DND-41 (cell line): ENCODE results near the gene NRG2.

Experiments
- ATAC-seq: fragments of 200-7000 bp; cut with Tn5 transposase; 3 replicates; pipeline ENCODE4 v1.9.1; 2021; ENCODE audit warnings: low read depth; ENCODE audit not compliant: insufficient read depth
- DNase-seq: peaks from one replicate; pipeline ENCODE4 v3.0.0-alpha.2; 2020
- H2AFZ ChIP-seq: 2 replicates; pipeline ENCODE4 v1.6.0; 2012; ENCODE audit warnings: low read depth, low read length
- H3K27ac ChIP-seq: 2 replicates; pipeline ENCODE4 v1.5.1; 2012; ENCODE audit warnings: low read length, inconsistent platforms
- H3K27me3 ChIP-seq: fragments of 200-600 bp; sonication (generic); 2 replicates; pipeline ENCODE4 v1.6.0; 2012; ENCODE audit warnings: low read length, mild to moderate bottlenecking, inconsistent platforms; ENCODE audit not compliant: insufficient read depth, poor library complexity
- H3K36me3 ChIP-seq: 2 replicates; pipeline ENCODE4 v1.5.1; 2012; ENCODE audit warnings: low read length, inconsistent platforms; ENCODE audit not compliant: insufficient read depth
- H3K4me1 ChIP-seq: 2 replicates; pipeline ENCODE4 v1.5.1; 2012; ENCODE audit warnings: mild to moderate bottlenecking, low read length; ENCODE audit not compliant: insufficient read depth
- H3K4me2 ChIP-seq: 2 replicates; pipeline ENCODE4 v1.6.0; 2012; ENCODE audit warnings: mild to moderate bottlenecking, moderate library complexity, low read length, inconsistent platforms; ENCODE audit not compliant: insufficient read depth
- H3K4me3 ChIP-seq, 2 experiments: fragments of 200-600 bp in 1 of 2; shearing (Covaris generic) in 1 of 2; 2 replicates each; pipeline ENCODE4 v1.5.1; 2012 to 2016; ENCODE audit warnings: inconsistent platforms in 2 of 2, low read length in 2 of 2, mild to moderate bottlenecking in 2 of 2, low read depth in 1 of 2, moderate library complexity in 1 of 2
- H3K79me2 ChIP-seq: 2 replicates; pipeline ENCODE4 v1.6.0; 2012; ENCODE audit warnings: low read length, inconsistent platforms; ENCODE audit not compliant: insufficient read depth
- H3K9ac ChIP-seq: 2 replicates; pipeline ENCODE4 v1.6.0; 2012; ENCODE audit warnings: low read depth, mild to moderate bottlenecking, inconsistent platforms, low read length, moderate library complexity
- H3K9me3 ChIP-seq: 2 replicates; pipeline ENCODE4 v1.5.1; 2012; ENCODE audit warnings: low read length, moderate library complexity, mild to moderate bottlenecking, inconsistent platforms; ENCODE audit not compliant: insufficient read depth, severe bottlenecking
- H4K20me1 ChIP-seq: 2 replicates; pipeline ENCODE4 v1.6.0; 2012; ENCODE audit warnings: low read length; ENCODE audit not compliant: insufficient read depth
- CTCF ChIP-seq: IDR thresholded peaks from 2 replicates; pipeline ENCODE4 v1.5.1; 2012; ENCODE audit warnings: borderline replicate concordance, low read length, moderate library complexity, mild to moderate bottlenecking; ENCODE audit not compliant: poor library complexity, severe bottlenecking; ENCODE audit errors: extremely low read depth
- EZH2 ChIP-seq: IDR thresholded peaks from 3 replicates; pipeline ENCODE4 v1.6.1; 2012; ENCODE audit warnings: borderline replicate concordance, low read depth, mild to moderate bottlenecking, moderate library complexity, low read length, inconsistent platforms; ENCODE audit not compliant: severe bottlenecking

NRG2 gene

GRCh38 chr5:139859013-139859412, 184.1 kb downstream of the NRG2 start:
- Histone ChIP-seq H3K9me3 (no peaks in the 10 kb centered on the region), H3K27me3 (peaks cover 30% of the 10 kb centered on the region), H3K4me3 (no peak overlapping the region), H3K36me3 (no peaks in the 10 kb centered on the region), H2AFZ (no peak overlapping the region), H4K20me1 (no peaks in the 10 kb centered on the region), H3K4me2 (no peak overlapping the region), H3K9ac (no peak overlapping the region), H3K27ac (no peak overlapping the region), H3K79me2 (no peaks in the 10 kb centered on the region), H3K4me1 (no peaks in the 10 kb centered on the region)
- no peak for ATAC-seq
- no peak for TF ChIP-seq EZH2
- TF ChIP-seq CTCF: no peak
- DNase-seq: no peak

- H3K36me3 ChIP-seq: no peaks in the 10 kb centered on the region
- no peak overlapping the region for H3K4me2 ChIP-seq
- no peak for DNase-seq
- TF ChIP-seq CTCF: no peak
- peaks cover 30% of the 10 kb centered on the region for H3K27me3 ChIP-seq
- no peak; the same call in 2 of the 3 replicates for ATAC-seq
- H3K4me3 ChIP-seq: no peak overlapping the region
- H2AFZ ChIP-seq: no peak overlapping the region
- H3K9me3 ChIP-seq: no peaks in the 10 kb centered on the region
- no peak overlapping the region for H3K9ac ChIP-seq
- H3K79me2 ChIP-seq: no peaks in the 10 kb centered on the region
- H3K4me1 ChIP-seq: no peaks in the 10 kb centered on the region
- no peak overlapping the region for H3K27ac ChIP-seq
- no peaks in the 10 kb centered on the region for H4K20me1 ChIP-seq
Observed at GRCh38 chr5:139856714-139857113, 186.4 kb downstream of the NRG2 start.

GRCh38 chr5:139855946-139856540, 187.1 kb downstream of the NRG2 start:
- no peaks in the 10 kb centered on the region for H3K9me3 ChIP-seq
- no peak for TF ChIP-seq EZH2
- no peak for TF ChIP-seq CTCF

GRCh38 chr5:139855451-139855850, 187.6 kb downstream of the NRG2 start:
- no peak for ATAC-seq
- Histone ChIP-seq H4K20me1 (no peaks in the 10 kb centered on the region), H3K27ac (no peak overlapping the region), H2AFZ (no peak overlapping the region), H3K9me3 (no peaks in the 10 kb centered on the region), H3K9ac (no peak overlapping the region), H3K79me2 (no peaks in the 10 kb centered on the region), H3K36me3 (no peaks in the 10 kb centered on the region), H3K4me2 (no peak overlapping the region), H3K4me1 (no peaks in the 10 kb centered on the region), H3K27me3 (peaks cover 30% of the 10 kb centered on the region), H3K4me3 (no peak overlapping the region)
- DNase-seq: no peak
- no peak for TF ChIP-seq CTCF
- no peak for TF ChIP-seq EZH2

More at GRCh38 chr5:139855946-139856540, 187.1 kb downstream of the NRG2 start:
- Histone ChIP-seq H2AFZ (no peak overlapping the region), H3K27me3 (peaks cover 30% of the 10 kb centered on the region), H3K9ac (no peak overlapping the region), H3K79me2 (no peaks in the 10 kb centered on the region), H3K4me2 (no peak overlapping the region), H3K4me3 (no peak overlapping the region), H3K36me3 (no peaks in the 10 kb centered on the region), H4K20me1 (no peaks in the 10 kb centered on the region), H3K27ac (no peak overlapping the region), H3K4me1 (no peaks in the 10 kb centered on the region)
- no peak for DNase-seq
- ATAC-seq: no peak
